AG08395 (cell line): Measurements from ENCODE around the gene NR3C2.
"Not testable (repeated sequence)": the region's sequence is repeated elsewhere in the genome, so short reads cannot be mapped to it uniquely, and the experiment has no call there.

Experiments used
- DNase-seq: peaks from one replicate; pipeline ENCODE4 v3.0.0; 2012; ENCODE audit warnings: mixed read lengths, low spot score

The NR3C2 gene

GRCh38 chr4:148216866-148217814 lies 225.1 kb downstream of the NR3C2 start:
- no peak for DNase-seq

GRCh38 chr4:148216321-148216720 lies 225.9 kb downstream of the NR3C2 start:
- no peak for DNase-seq

- no peak for DNase-seq
These were observed 227.0 kb downstream of the NR3C2 start for GRCh38 chr4:148215202-148215601.

GRCh38 chr4:148214529-148215166 lies 227.6 kb downstream of the NR3C2 start:
- DNase-seq = peak; percentile 21

- DNase-seq = no peak
These were observed 230.7 kb downstream of the NR3C2 start for GRCh38 chr4:148211533-148211932.

- no peak for DNase-seq
These were observed 231.6 kb downstream of the NR3C2 start for GRCh38 chr4:148210661-148211060.

GRCh38 chr4:148207068-148207467 lies 235.1 kb downstream of the NR3C2 start:
- DNase-seq = no peak

GRCh38 chr4:148205476-148205875 lies 236.7 kb downstream of the NR3C2 start:
- no peak for DNase-seq

- DNase-seq = no peak
These were observed 237.3 kb downstream of the NR3C2 start for GRCh38 chr4:148204892-148205291.

GRCh38 chr4:148204171-148204570 lies 238.0 kb downstream of the NR3C2 start:
- DNase-seq = no peak

- DNase-seq = no peak
These were observed 238.9 kb downstream of the NR3C2 start for GRCh38 chr4:148203056-148203898.

GRCh38 chr4:148200960-148201359 lies 241.3 kb downstream of the NR3C2 start:
- no peak for DNase-seq

GRCh38 chr4:148196164-148196563 lies 246.1 kb downstream of the NR3C2 start:
- DNase-seq = no peak

GRCh38 chr4:148192526-148192925 lies 249.7 kb downstream of the NR3C2 start:
- DNase-seq = no peak

- DNase-seq = not testable (repeated sequence)
These were observed 254.6 kb downstream of the NR3C2 start for GRCh38 chr4:148187454-148188222.

GRCh38 chr4:148184922-148185321 lies 257.3 kb downstream of the NR3C2 start:
- no peak for DNase-seq

- no peak for DNase-seq
These were observed 259.8 kb downstream of the NR3C2 start for GRCh38 chr4:148182230-148182911.

- no peak for DNase-seq
These were observed 268.7 kb downstream of the NR3C2 start for GRCh38 chr4:148173397-148174017.

- DNase-seq = no peak
These were observed 270.6 kb downstream of the NR3C2 start for GRCh38 chr4:148171596-148171995.
